H9 (cell line): Measurements from ENCODE around the gene CFAP54. TPM values are rescaled to one million over a fixed set of nuclear protein-coding genes. Genes with fewer than 3 reads are reported as not detected.
A peak's percentile ranks its signal among the peaks of the same experiment; 100 is the strongest.

Experiments
- DNase-seq: peaks from one replicate; pipeline ENCODE4 v3.0.0-alpha.2; 2017
- H2AFZ ChIP-seq: one replicate; pipeline ENCODE4 v1.6.1; 2013; ENCODE audit warnings: mild to moderate bottlenecking, low read length, control low read depth, moderate library complexity
- H2AK5ac ChIP-seq: 2 replicates; pipeline ENCODE4 v1.6.1; 2013; ENCODE audit warnings: low read length, control low read depth, mixed read lengths; ENCODE audit not compliant: insufficient read length
- H2BK120ac ChIP-seq: one replicate; pipeline ENCODE4 v1.6.1; 2013; ENCODE audit warnings: low read depth, mild to moderate bottlenecking, low read length, control low read depth, inconsistent platforms; ENCODE audit not compliant: poor library complexity, severe bottlenecking
- H2BK12ac ChIP-seq: 2 replicates; pipeline ENCODE4 v1.6.1; 2013; ENCODE audit warnings: low read length, control low read depth, mixed read lengths, low read depth; ENCODE audit not compliant: insufficient read length
- H2BK15ac ChIP-seq: 2 replicates; pipeline ENCODE4 v1.6.1; 2013; ENCODE audit warnings: low read depth, low read length, control low read depth
- H2BK20ac ChIP-seq: one replicate; pipeline ENCODE4 v1.6.1; 2013; ENCODE audit warnings: low read depth, mild to moderate bottlenecking, low read length, control low read depth, inconsistent platforms; ENCODE audit not compliant: poor library complexity, severe bottlenecking
- H2BK5ac ChIP-seq: 2 replicates; pipeline ENCODE4 v1.6.1; 2013; ENCODE audit warnings: low read length, control low read depth, mixed read lengths; ENCODE audit not compliant: insufficient read length
- H3K14ac ChIP-seq: 2 replicates; pipeline ENCODE4 v1.6.1; 2013; ENCODE audit warnings: low read length, control low read depth; ENCODE audit not compliant: insufficient read depth
- H3K18ac ChIP-seq: 2 replicates; pipeline ENCODE4 v1.6.1; 2013; ENCODE audit warnings: low read depth, mild to moderate bottlenecking, mixed read lengths, low read length, control low read depth; ENCODE audit not compliant: insufficient read length
- H3K23ac ChIP-seq: 2 replicates; pipeline ENCODE4 v1.6.1; 2013; ENCODE audit warnings: low read length, control low read depth, mixed read lengths, low read depth; ENCODE audit not compliant: insufficient read length
- H3K23me2 ChIP-seq: 2 replicates; pipeline ENCODE4 v1.6.1; 2013; ENCODE audit warnings: low read depth, mild to moderate bottlenecking, mixed read lengths, low read length, control low read depth; ENCODE audit not compliant: insufficient read length, poor library complexity, severe bottlenecking
- H3K27ac ChIP-seq: 2 replicates; pipeline ENCODE4 v1.5.1; 2013; ENCODE audit warnings: low read length, control low read depth, mixed read lengths, low read depth; ENCODE audit not compliant: insufficient read length
- H3K27me3 ChIP-seq: 2 replicates; pipeline ENCODE4 v1.6.1; 2013; ENCODE audit warnings: low read length, control low read depth, inconsistent platforms; ENCODE audit not compliant: insufficient read depth
- H3K4ac ChIP-seq: 2 replicates; pipeline ENCODE4 v1.6.1; 2013; ENCODE audit warnings: low read depth, mild to moderate bottlenecking, control low read depth, inconsistent platforms, low read length, moderate library complexity
- H3K4me1 ChIP-seq: 2 replicates; pipeline ENCODE4 v1.6.1; 2013; ENCODE audit warnings: low read length, control low read depth, inconsistent platforms; ENCODE audit not compliant: insufficient read depth
- H3K4me2 ChIP-seq: 2 replicates; pipeline ENCODE4 v1.6.1; 2013; ENCODE audit warnings: low read length, control low read depth, mixed read lengths; ENCODE audit not compliant: insufficient read length, insufficient read depth
- H3K56ac ChIP-seq: 2 replicates; pipeline ENCODE4 v1.6.1; 2013; ENCODE audit warnings: low read depth, mild to moderate bottlenecking, mixed read lengths, low read length, control low read depth; ENCODE audit not compliant: insufficient read length
- H3K79me1 ChIP-seq: 2 replicates; pipeline ENCODE4 v1.6.1; 2013; ENCODE audit warnings: low read depth, mild to moderate bottlenecking, moderate library complexity, low read length, control low read depth, inconsistent platforms; ENCODE audit not compliant: insufficient read depth, poor library complexity, severe bottlenecking
- H3K79me2 ChIP-seq: 2 replicates; pipeline ENCODE4 v1.6.1; 2013; ENCODE audit warnings: low read length, control low read depth, inconsistent platforms; ENCODE audit not compliant: insufficient read depth
- H3K9ac ChIP-seq: 2 replicates; pipeline ENCODE4 v1.6.1; 2013; ENCODE audit warnings: low read length, control low read depth, mixed read lengths; ENCODE audit not compliant: insufficient read length; ENCODE audit errors: extremely low read depth
- H3K9me3 ChIP-seq: one replicate; pipeline ENCODE4 v1.6.1; 2013; ENCODE audit warnings: low read depth, low read length, inconsistent platforms; ENCODE audit not compliant: control insufficient read depth
- H3T11ph ChIP-seq: one replicate; pipeline ENCODE4 v1.6.1; 2013; ENCODE audit warnings: mild to moderate bottlenecking, low read length, control low read depth, inconsistent platforms
- H4K20me1 ChIP-seq: one replicate; pipeline ENCODE4 v1.6.1; 2013; ENCODE audit not compliant: control insufficient read depth, insufficient read length, insufficient read depth
- H4K5ac ChIP-seq: 2 replicates; pipeline ENCODE4 v1.6.1; 2013; ENCODE audit warnings: low read depth, mild to moderate bottlenecking, mixed read lengths, low read length, control low read depth; ENCODE audit not compliant: insufficient read length
- H4K8ac ChIP-seq: replicated peaks from 2 replicates; pipeline ENCODE4 v1.6.1; 2013; ENCODE audit warnings: low read length, control low read depth, mixed read lengths, low read depth; ENCODE audit not compliant: insufficient read length
- H4K91ac ChIP-seq: 2 replicates; pipeline ENCODE4 v1.6.1; 2013; ENCODE audit warnings: low read depth, mild to moderate bottlenecking, moderate library complexity, mixed read lengths, low read length, control low read depth; ENCODE audit not compliant: insufficient read length
- H3K27ac Mint-ChIP-seq, 3 experiments: 2 replicates in 2 of 3; 3 replicates in 1 of 3; pipeline ENCODE4 v1.8.0; 2020 to 2021; ENCODE audit warnings: mixed read lengths in 3 of 3, mild to moderate bottlenecking in 1 of 3, moderate library complexity in 1 of 3
- H3K27me3 Mint-ChIP-seq: 2 replicates; pipeline ENCODE4 v1.8.0; 2021; ENCODE audit warnings: low read depth, mild to moderate bottlenecking, moderate library complexity, mixed read lengths
- H3K36me3 Mint-ChIP-seq, 3 experiments: 2 replicates in 2 of 3; 3 replicates in 1 of 3; pipeline ENCODE4 v1.8.0; 2020 to 2021; ENCODE audit warnings: low read depth in 3 of 3, mixed read lengths in 3 of 3; ENCODE audit not compliant: insufficient read depth in 1 of 3
- H3K4me1 Mint-ChIP-seq, 2 experiments: 2 replicates each; pipeline ENCODE4 v1.8.0; 2020; ENCODE audit warnings: mixed read lengths in 2 of 2
- H3K4me3 Mint-ChIP-seq, 2 experiments: 2 replicates in 1 of 2; 3 replicates in 1 of 2; pipeline ENCODE4 v1.8.0; 2020 to 2021; ENCODE audit warnings: mild to moderate bottlenecking in 2 of 2, mixed read lengths in 2 of 2, moderate library complexity in 1 of 2
- H3K9me3 Mint-ChIP-seq, 2 experiments: 2 replicates in 1 of 2; 3 replicates in 1 of 2; pipeline ENCODE4 v1.8.0; 2020; ENCODE audit warnings: mild to moderate bottlenecking in 2 of 2, mixed read lengths in 2 of 2, moderate library complexity in 1 of 2
- CTCF ChIP-seq: fragments of 200-600 bp; sonication (generic); conservative IDR thresholded peaks from 3 replicates; pipeline ENCODE4 v1.8.0; 2021; ENCODE audit warnings: antibody characterized with exemption, mild to moderate bottlenecking
- WGBS: extraction: QIAGEN DNeasy Blood & Tissue Kit; methylation state at CpG from one replicate; pipeline ENCODE4 v1.1.7; 2013; ENCODE audit warnings: missing lambda C conversion rate, low lambda C conversion rate, mixed read lengths; ENCODE audit not compliant: insufficient read length; ENCODE audit errors: extremely low coverage; 5-methylcytosine and 5-hydroxymethylcytosine counted together
- total RNA-seq: library from RNA; stranded (reverse); gene quantifications from 2 replicates; pipeline ENCODE4 v1.2.1, GENCODE V29; 2021

Gene CFAP54
- total RNA-seq, 1 experiment from 2014 or later: 0.24 TPM

GRCh38 chr12:96828169-96828789, 338.9 kb downstream of the CFAP54 start:
- Histone ChIP-seq H3K18ac (no peak overlapping the region), H2BK120ac (no peak overlapping the region), H4K5ac (no peak overlapping the region), H2BK12ac (no peak overlapping the region), H3K9ac (no peak overlapping the region), H3K4me2 (no peak overlapping the region), H3K4ac (no peak overlapping the region), H3K14ac (no peak overlapping the region), H4K8ac (no peak overlapping the region), H3K27ac (no peak overlapping the region), H3K27me3 (no peaks in the 10 kb centered on the region), H4K20me1 (no peaks in the 10 kb centered on the region), H2BK5ac (no peak overlapping the region), H3K79me2 (no peaks in the 10 kb centered on the region), H3T11ph (no peak overlapping the region), H2AFZ (no peak overlapping the region), H2AK5ac (no peak overlapping the region), H3K23ac (no peak overlapping the region), H4K91ac (no peak overlapping the region), H3K56ac (no peak overlapping the region), H2BK15ac (no peak overlapping the region), H3K9me3 (no peaks in the 10 kb centered on the region), H2BK20ac (no peak overlapping the region), H3K23me2 (no peaks in the 10 kb centered on the region), H3K79me1 (no peaks in the 10 kb centered on the region), H3K4me1 (no peaks in the 10 kb centered on the region)
- no peaks in the 10 kb centered on the region; a peak in 1 of 7 replicates for H3K36me3 Mint-ChIP-seq
- H3K27ac Mint-ChIP-seq: no peak overlapping the region
- no peaks in the 10 kb centered on the region for H3K9me3 Mint-ChIP-seq
- H3K4me1 Mint-ChIP-seq: no peaks in the 10 kb centered on the region
- TF ChIP-seq CTCF: peak; percentile 30; the same call in 2 of the 3 replicates
- DNase-seq: peak; percentile 49
- WGBS: no CpG with 5 or more reads among the region's 5 CpGs
- H3K4me3 Mint-ChIP-seq: no peak overlapping the region
- no peaks in the 10 kb centered on the region for H3K27me3 Mint-ChIP-seq
